SK-N-SH (cell line): Measurements from ENCODE around the gene TOMM20. TPM values are rescaled to one million over a fixed set of nuclear protein-coding genes. Genes with fewer than 3 reads are reported as not detected.
A peak's percentile ranks its signal among the peaks of the same experiment; 100 is the strongest.
"Not testable (repeated sequence)": the region's sequence is repeated elsewhere in the genome, so short reads cannot be mapped to it uniquely, and the experiment has no call there.

Experiments used
- CTCF ChIA-PET: fragments of 300-600, 350-600 bp; formaldehyde crosslinking; extraction: SDS; loops from one replicate; lab custom pipeline; 2021; lab: Yijun Ruan, JAX
- POLR2A ChIA-PET: fragments of 350-600 bp; sonication (Branson Sonifier 250); formaldehyde crosslinking; extraction: SDS; loops from one replicate; lab custom pipeline; 2020; ENCODE audit warnings: antibody characterized with exemption, inconsistent platforms; lab: Yijun Ruan, JAX
- DNase-seq: peaks from one replicate; pipeline ENCODE4 v3.0.0; 2012
- H2AFZ ChIP-seq: fragments of 200-600 bp; sonication (generic); 2 replicates; pipeline ENCODE4 v1.8.1; 2016; ENCODE audit warnings: antibody characterized with exemption, mild to moderate bottlenecking, low read depth
- H3F3A ChIP-seq: fragments of 200-600 bp; sonication (generic); replicated peaks from 2 replicates; pipeline ENCODE3; 2016; ENCODE audit warnings: antibody characterized with exemption, mild to moderate bottlenecking; ENCODE audit not compliant: insufficient read depth
- H3K27ac ChIP-seq, 2 experiments: fragments of 200-500 bp in 1 of 2; fragments of 200-600 bp in 1 of 2; sonication (Bioruptor generic) in 1 of 2; sonication (generic), shearing (Covaris generic) in 1 of 2; 2 replicates each; pipeline versions ENCODE4 v1.5.1 to v1.6.1; 2014 to 2016; ENCODE audit warnings: low read depth in 2 of 2, inconsistent platforms in 1 of 2, low read length in 1 of 2, mild to moderate bottlenecking in 1 of 2, mixed read lengths in 1 of 2
- H3K27me3 ChIP-seq: fragments of 200-600 bp; sonication (generic), shearing (Covaris generic); 2 replicates; pipeline ENCODE4 v1.6.1; 2016; ENCODE audit warnings: mixed run types; ENCODE audit not compliant: insufficient read depth
- H3K36me3 ChIP-seq, 2 experiments: fragments of 200-500 bp in 1 of 2; fragments of 200-600 bp in 1 of 2; sonication (Bioruptor generic) in 1 of 2; sonication (generic) in 1 of 2; replicated peaks in 1 of 2; 2 replicates each; pipeline versions ENCODE3 to v1.5.1; 2014 to 2016; ENCODE audit warnings: low read length in 1 of 2, mild to moderate bottlenecking in 1 of 2; ENCODE audit not compliant: insufficient read depth in 2 of 2, control insufficient read depth in 1 of 2
- H3K4me1 ChIP-seq, 2 experiments: fragments of 200-500 bp in 1 of 2; fragments of 200-600 bp in 1 of 2; sonication (Bioruptor generic) in 1 of 2; sonication (generic), shearing (Covaris generic) in 1 of 2; 2 replicates each; pipeline versions ENCODE4 v1.5.1 to v1.6.1; 2014 to 2016; ENCODE audit warnings: low read depth in 1 of 2, low read length in 1 of 2, mixed run types in 1 of 2; ENCODE audit not compliant: insufficient read depth in 2 of 2, control insufficient read depth in 1 of 2
- H3K4me2 ChIP-seq: fragments of 200-600 bp; sonication (generic), shearing (Covaris generic); 2 replicates; pipeline ENCODE4 v1.6.1; 2017; ENCODE audit warnings: mixed run types
- H3K4me3 ChIP-seq, 2 experiments: fragments of 200-500 bp in 1 of 2; fragments of 200-600 bp in 1 of 2; sonication (Bioruptor generic) in 1 of 2; sonication (generic), shearing (Covaris generic) in 1 of 2; 2 replicates each; pipeline versions ENCODE4 v1.5.1 to v1.8.1; 2014 to 2016; ENCODE audit warnings: low read depth in 2 of 2, inconsistent platforms in 1 of 2, low read length in 1 of 2, mild to moderate bottlenecking in 1 of 2, mixed read lengths in 1 of 2, moderate library complexity in 1 of 2
- H3K79me2 ChIP-seq: fragments of 200-600 bp; sonication (generic); 2 replicates; pipeline ENCODE4 v1.8.1; 2017; ENCODE audit warnings: mild to moderate bottlenecking; ENCODE audit not compliant: insufficient read depth
- H3K9ac ChIP-seq: fragments of 200-600 bp; sonication (generic); 2 replicates; pipeline ENCODE4 v1.6.1; 2017; ENCODE audit warnings: mixed run types
- H3K9me2 ChIP-seq: fragments of 200-600 bp; sonication (generic); 2 replicates; pipeline ENCODE4 v1.6.1; 2017; ENCODE audit warnings: mixed run types
- H3K9me3 ChIP-seq: fragments of 200-600 bp; sonication (generic); 2 replicates; pipeline ENCODE4 v1.6.1; 2017; ENCODE audit warnings: mixed run types, mild to moderate bottlenecking, moderate library complexity
- H4K20me1 ChIP-seq: fragments of 200-600 bp; sonication (generic); 2 replicates; pipeline ENCODE4 v1.6.1; 2017; ENCODE audit warnings: mild to moderate bottlenecking, mixed run types; ENCODE audit not compliant: insufficient read depth
- MXI1 ChIP-seq: IDR thresholded peaks from 2 replicates; pipeline ENCODE4 v1.6.1; 2012; ENCODE audit warnings: mild to moderate bottlenecking, low read depth, low read length, improper control_type of control experiment
- PBX3 ChIP-seq: IDR thresholded peaks from 2 replicates; pipeline ENCODE4; 2012
- WGBS: methylation state at CpG from one replicate; pipeline ENCODE4 v1.1.6; 2017; ENCODE audit warnings: low lambda C conversion rate; 5-methylcytosine and 5-hydroxymethylcytosine counted together
- polyA plus RNA-seq, 3 experiments: library from polyadenylated mRNA; depleted of rRNA; stranded (reverse); fragments of >200 nt; gene quantifications; 2 replicates each; pipeline ENCODE4 v1.2.3, GENCODE V29; 2012

TOMM20 gene
- polyA plus RNA-seq, 1 of the 3 experiments (the other 2 are of a cell fraction), result 86.2 TPM

GRCh38 chr1:235092415-235092814, 36.2 kb downstream of the TOMM20 start:
- H3K9me3 ChIP-seq, H3K27me3 ChIP-seq, H3K36me3 ChIP-seq, H3K9me2 ChIP-seq, DNase-seq, H3K27ac ChIP-seq, H3K4me1 ChIP-seq, H3K4me3 ChIP-seq, H3K4me2 ChIP-seq, POLR2A ChIA-PET, H3K9ac ChIP-seq, H4K20me1 ChIP-seq, H2AFZ ChIP-seq, H3F3A ChIP-seq, H3K79me2 ChIP-seq: not testable (repeated sequence)
- CTCF ChIA-PET, result interaction anchor here (0.8 to 3.1 kb wide), 6 partner anchors 9 to 606 kb away, joined by 3 to 22 read pairs (median 3); no protein-coding TSS in a partner anchor
- 72% methylated on average over 3 of the region's 14 CpGs for WGBS

GRCh38 chr1:235092045-235092406, 36.6 kb downstream of the TOMM20 start:
- H3K4me3 ChIP-seq, H3K27me3 ChIP-seq, H3K27ac ChIP-seq, H3K4me2 ChIP-seq, H3F3A ChIP-seq, H3K4me1 ChIP-seq, H4K20me1 ChIP-seq, H3K9ac ChIP-seq, H2AFZ ChIP-seq, H3K9me3 ChIP-seq, POLR2A ChIA-PET, H3K79me2 ChIP-seq, DNase-seq, H3K36me3 ChIP-seq, H3K9me2 ChIP-seq: not testable (repeated sequence)
- WGBS, result 91% methylated on average over 5 of the region's 8 CpGs
- CTCF ChIA-PET, result interaction anchor here (0.8 to 3.1 kb wide), 5 partner anchors 9 to 605 kb away, joined by 3 to 22 read pairs (median 3); no protein-coding TSS in a partner anchor

- H3F3A ChIP-seq, H3K9me3 ChIP-seq, H3K79me2 ChIP-seq, H3K4me3 ChIP-seq, H3K9me2 ChIP-seq, H3K4me1 ChIP-seq, H4K20me1 ChIP-seq, H3K4me2 ChIP-seq, H3K27me3 ChIP-seq, H2AFZ ChIP-seq, H3K9ac ChIP-seq, H3K27ac ChIP-seq, H3K36me3 ChIP-seq, DNase-seq: not testable (repeated sequence)
- ChIA-PET CTCF (interaction anchor here (0.8 to 4.0 kb wide), 10 partner anchors 8 to 605 kb away, joined by 3 to 24 read pairs (median 3); partner anchors contain the start of gene B3GALNT2), POLR2A (interaction anchor here (1.7 kb wide), 1 partner anchor 491 kb away, joined by 5 read pairs; no protein-coding TSS in a partner anchor)
- 91% methylated on average over 19 of the region's 20 CpGs for WGBS
Measured at GRCh38 chr1:235091319-235092044, 37.2 kb downstream of the TOMM20 start.

- WGBS, result 66% methylated on average over 14 of the region's 20 CpGs
- Histone ChIP-seq H3K4me1 (peaks cover 4 to 8% of the 10 kb centered on the region in 2 experiments; a peak in 1 of 4 replicates), H3K27me3 (no peaks in the 10 kb centered on the region), H3K9me2 (no peaks in the 10 kb centered on the region), H4K20me1 (no peaks in the 10 kb centered on the region), H2AFZ (peak overlapping the region; percentile 67; the same call in 1 of the 2 replicates)
- TF ChIP-seq PBX3 (peak; percentile 73), MXI1 (no peak)
- TF ChIP-seq, all 33 proteins: peak for 1
- CTCF ChIA-PET, result interaction anchor here (0.5 to 4.0 kb wide), 10 partner anchors 10 to 604 kb away, joined by 3 to 24 read pairs (median 4); partner anchors contain the start of gene B3GALNT2
- H3K79me2 ChIP-seq, result no peaks in the 10 kb centered on the region
- no peaks in the 10 kb centered on the region for H3F3A ChIP-seq
- DNase-seq, result no peak
- no peak overlapping the region; the same call in 1 of the 2 replicates for H3K9ac ChIP-seq
- H3K4me2 ChIP-seq, result peak overlapping the region; percentile 13; the same call in 1 of the 2 replicates
- H3K27ac ChIP-seq, result peak overlapping the region in 1 of 2 experiments; percentile 22; a peak in 2 of 4 replicates
- H3K9me3 ChIP-seq, result no peaks in the 10 kb centered on the region
- H3K4me3 ChIP-seq, result no peak overlapping the region
- no peaks in the 10 kb centered on the region for H3K36me3 ChIP-seq
- POLR2A ChIA-PET, result interaction anchor here (1.7 kb wide), 1 partner anchor 490 kb away, joined by 5 read pairs; no protein-coding TSS in a partner anchor
Measured at GRCh38 chr1:235090406-235091069, 38.1 kb downstream of the TOMM20 start.
